H7 (cell line): ENCODE data around the gene JARID2. TPM values are rescaled to one million over a fixed set of nuclear protein-coding genes. Genes with fewer than 3 reads are reported as not detected.

Source experiments
- DNase-seq: peaks from one replicate; pipeline ENCODE4 v3.0.0; 2012
- H3K27me3 ChIP-seq: 2 replicates; pipeline ENCODE4 v1.6.0; 2011; ENCODE audit warnings: mild to moderate bottlenecking, low read length; ENCODE audit not compliant: control insufficient read depth, insufficient read depth
- H3K36me3 ChIP-seq: replicated peaks from 2 replicates; pipeline ENCODE4 v1.5.1; 2011; ENCODE audit warnings: low read length; ENCODE audit not compliant: control insufficient read depth, insufficient read depth
- H3K4me3 ChIP-seq: 2 replicates; pipeline ENCODE4 v1.5.1; 2011; ENCODE audit warnings: low read depth, mild to moderate bottlenecking, control low read depth, low read length, moderate library complexity; ENCODE audit not compliant: insufficient read depth
- total RNA-seq: library from RNA; depleted of rRNA; stranded (reverse); fragments of >200 nt; shearing (Covaris generic); gene quantifications from 2 replicates; pipeline ENCODE4 v1.2.3, GENCODE V29; 2014

The JARID2 gene
- total RNA-seq, 1 experiment from 2014 or later = 95.2 TPM

DNA sequence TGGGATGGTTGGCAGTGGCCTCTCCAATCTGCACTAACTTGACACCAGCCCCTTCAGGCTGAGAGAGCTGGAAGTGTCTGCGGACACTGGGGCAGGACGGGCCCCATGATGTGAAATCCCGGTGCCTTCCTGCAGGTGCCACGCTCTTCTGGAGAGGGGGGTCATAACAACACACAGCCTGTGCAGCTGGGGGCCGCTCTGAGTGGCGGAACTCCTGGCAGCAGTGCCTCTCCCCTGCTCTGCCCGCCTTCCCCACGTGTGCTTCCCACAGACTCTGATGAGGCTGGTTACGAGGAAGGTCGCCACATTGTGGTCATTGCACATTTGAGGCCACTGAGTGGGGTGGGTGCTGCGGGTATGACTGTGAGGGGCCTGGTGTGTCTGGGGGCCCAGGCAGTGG is 271.7 kb downstream of the JARID2 start:
- Histone ChIP-seq H3K36me3 (peaks cover 57% of the 10 kb centered on the region), H3K4me3 (no peak overlapping the region), H3K27me3 (no peaks in the 10 kb centered on the region)
- no peak for DNase-seq

DNA sequence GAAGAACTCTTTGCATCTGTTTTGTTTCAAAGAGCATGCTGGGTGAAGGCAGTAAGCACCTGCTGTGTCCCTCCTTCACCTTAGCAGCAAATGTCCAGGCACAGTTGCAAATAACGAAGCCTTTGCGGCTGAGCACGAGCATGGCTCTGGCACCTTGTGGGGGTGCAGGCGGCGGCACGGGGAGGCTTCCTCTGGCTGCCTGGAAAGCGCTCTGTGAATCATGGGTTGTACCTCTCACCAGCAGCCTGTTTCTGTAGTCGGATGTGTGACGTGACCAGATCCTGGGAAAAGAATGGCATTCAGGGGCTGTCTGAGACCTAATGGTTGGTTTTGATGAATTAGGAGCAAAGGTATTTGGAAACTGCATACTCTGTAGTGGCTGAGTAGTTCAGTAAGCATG is 272.2 kb downstream of the JARID2 start:
- no peaks in the 10 kb centered on the region for H3K27me3 ChIP-seq
- no peak for DNase-seq
- H3K4me3 ChIP-seq = no peak overlapping the region
- peaks cover 55% of the 10 kb centered on the region for H3K36me3 ChIP-seq

DNA sequence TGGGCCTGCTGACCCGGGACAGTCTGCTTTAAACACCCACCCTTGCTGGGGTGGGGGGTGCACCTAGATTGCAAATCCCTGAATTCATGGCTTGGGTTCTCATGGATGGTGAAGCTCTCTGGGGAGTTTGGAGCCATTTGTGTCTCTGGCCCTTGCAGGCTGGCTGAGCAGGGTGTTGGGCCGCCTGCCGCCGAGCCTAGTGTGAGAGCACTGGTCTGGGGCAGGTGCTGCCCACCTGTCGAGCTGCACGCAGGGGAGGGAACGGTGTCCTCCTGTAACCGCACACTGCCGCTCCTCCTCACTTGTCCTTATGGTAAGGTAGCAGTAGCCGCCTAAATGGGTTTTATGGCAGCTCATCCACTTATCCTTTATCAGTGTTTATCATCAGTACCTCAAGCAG is 273.0 kb downstream of the JARID2 start:
- Histone ChIP-seq H3K4me3 (no peak overlapping the region), H3K36me3 (peaks cover 47% of the 10 kb centered on the region), H3K27me3 (no peaks in the 10 kb centered on the region)
- no peak for DNase-seq

DNA sequence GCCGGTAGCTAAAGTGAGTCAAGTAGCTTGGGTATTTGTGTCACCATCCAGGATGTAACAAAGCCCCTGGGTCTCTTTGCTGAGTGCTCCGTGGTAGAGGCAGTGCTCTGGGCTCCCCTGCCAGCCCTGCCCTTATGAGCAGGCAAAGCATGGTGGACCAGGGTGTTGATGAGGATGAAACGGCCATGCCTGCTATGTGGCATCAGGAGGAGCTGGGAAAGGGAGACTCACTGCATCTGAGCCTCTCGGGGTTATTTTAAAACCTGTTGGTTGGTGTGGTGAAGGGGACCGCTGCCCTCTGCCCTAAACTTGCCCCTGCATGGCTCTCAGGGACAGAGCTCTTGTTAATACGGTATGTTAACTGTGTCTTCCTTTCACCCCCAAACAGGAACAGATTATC is 273.8 kb downstream of the JARID2 start:
- H3K36me3 ChIP-seq = peaks cover 42% of the 10 kb centered on the region
- H3K27me3 ChIP-seq = no peaks in the 10 kb centered on the region
- no peak overlapping the region for H3K4me3 ChIP-seq
- DNase-seq = no peak

DNA sequence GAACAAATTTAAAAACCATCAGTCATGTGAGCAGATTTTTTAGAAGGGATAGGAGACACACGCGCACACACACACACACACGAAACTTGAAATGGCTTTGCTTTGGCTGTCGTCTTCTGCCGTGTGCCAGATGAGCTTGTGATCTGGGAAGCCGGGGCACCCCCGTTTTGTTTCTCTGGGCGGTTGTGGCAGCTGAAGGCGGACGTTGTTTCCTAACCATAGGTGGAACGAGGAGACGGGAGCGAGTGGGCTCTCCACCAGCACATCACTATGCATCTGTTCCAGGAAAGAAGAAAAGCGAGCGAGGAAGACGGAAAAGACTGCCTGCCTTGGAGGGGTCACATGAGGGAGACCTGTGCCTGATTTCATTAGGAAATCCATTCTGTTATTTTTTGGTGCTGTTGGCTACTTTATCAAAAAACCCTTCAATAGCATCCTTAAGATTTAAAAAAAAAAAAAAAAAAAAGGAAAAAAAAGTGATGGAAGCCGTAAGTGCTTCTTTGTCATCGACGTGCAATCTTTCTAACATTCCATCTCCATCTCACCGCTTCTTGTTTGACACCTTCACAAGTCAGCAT is 274.8 kb downstream of the JARID2 start:
- no peak overlapping the region for H3K4me3 ChIP-seq
- DNase-seq = peak; percentile 34
- H3K27me3 ChIP-seq = no peaks in the 10 kb centered on the region
- peaks cover 39% of the 10 kb centered on the region for H3K36me3 ChIP-seq

DNA sequence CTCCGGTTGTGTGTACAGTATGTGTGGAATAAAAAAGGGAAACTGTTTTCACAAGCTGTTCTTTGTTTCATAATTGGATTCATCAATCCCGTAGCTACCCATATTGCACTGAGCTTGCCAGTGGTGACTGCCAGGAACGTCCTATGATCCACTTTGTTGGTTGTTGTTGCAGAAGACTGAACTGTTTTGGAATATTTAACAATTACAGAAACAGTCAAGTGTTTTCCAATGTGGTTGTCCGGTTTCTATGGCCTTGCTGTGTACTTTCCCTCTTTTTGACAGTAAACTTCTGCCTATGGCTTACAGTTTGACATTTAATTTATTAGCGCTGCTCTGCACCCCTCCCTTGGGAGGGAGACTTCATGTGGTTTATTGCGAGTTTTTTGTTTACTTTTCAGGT is 275.7 kb downstream of the JARID2 start:
- DNase-seq = peak; percentile 14

DNA sequence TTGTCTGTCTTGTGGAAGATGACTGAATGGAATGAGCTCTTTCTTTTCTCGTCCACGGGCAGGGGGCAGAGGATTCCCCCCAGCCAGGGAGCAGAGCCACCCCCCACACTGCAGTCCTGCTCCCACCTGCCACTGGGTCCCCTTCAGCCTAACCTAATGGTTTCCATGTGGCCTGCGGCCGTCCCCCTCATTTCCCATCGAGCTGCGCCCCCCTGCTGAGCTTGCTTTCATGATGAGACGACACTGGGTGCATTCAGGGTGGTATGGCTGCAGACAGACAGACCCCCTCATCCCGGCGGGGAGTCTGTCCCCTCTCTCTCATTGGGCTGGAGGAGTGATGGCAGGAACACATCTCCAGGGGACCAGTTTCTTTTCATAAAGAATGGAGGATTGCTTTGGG is 276.2 kb downstream of the JARID2 start:
- Histone ChIP-seq H3K4me3 (no peak overlapping the region), H3K36me3 (peaks cover 27% of the 10 kb centered on the region), H3K27me3 (no peaks in the 10 kb centered on the region)
- DNase-seq = peak; percentile 43

More for the DNA sequence above, 275.7 kb downstream of the JARID2 start:
- H3K36me3 ChIP-seq = peaks cover 32% of the 10 kb centered on the region
- no peaks in the 10 kb centered on the region for H3K27me3 ChIP-seq
- H3K4me3 ChIP-seq = no peak overlapping the region

DNA sequence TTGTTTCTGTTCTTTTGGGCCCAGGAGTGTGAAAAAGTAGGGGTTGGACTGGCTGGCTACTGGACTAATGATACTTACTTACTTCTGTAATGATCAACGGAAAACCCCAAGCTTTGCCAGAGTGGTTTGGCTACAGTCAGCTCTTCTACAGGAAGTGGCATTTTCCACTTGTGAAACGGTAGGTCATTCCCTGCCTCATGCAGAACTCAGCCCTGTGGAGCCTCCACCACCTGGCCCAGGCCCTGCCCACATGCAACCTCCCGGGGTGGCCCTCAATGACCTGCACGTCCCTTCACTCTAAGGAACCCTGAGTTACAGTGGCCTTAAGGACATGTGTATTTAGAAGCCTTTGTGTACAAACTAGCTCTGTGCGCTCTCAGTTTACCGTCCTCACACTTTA is 276.6 kb downstream of the JARID2 start:
- DNase-seq = peak; percentile 48
- H3K4me3 ChIP-seq = no peak overlapping the region
- H3K36me3 ChIP-seq = peaks cover 26% of the 10 kb centered on the region

DNA sequence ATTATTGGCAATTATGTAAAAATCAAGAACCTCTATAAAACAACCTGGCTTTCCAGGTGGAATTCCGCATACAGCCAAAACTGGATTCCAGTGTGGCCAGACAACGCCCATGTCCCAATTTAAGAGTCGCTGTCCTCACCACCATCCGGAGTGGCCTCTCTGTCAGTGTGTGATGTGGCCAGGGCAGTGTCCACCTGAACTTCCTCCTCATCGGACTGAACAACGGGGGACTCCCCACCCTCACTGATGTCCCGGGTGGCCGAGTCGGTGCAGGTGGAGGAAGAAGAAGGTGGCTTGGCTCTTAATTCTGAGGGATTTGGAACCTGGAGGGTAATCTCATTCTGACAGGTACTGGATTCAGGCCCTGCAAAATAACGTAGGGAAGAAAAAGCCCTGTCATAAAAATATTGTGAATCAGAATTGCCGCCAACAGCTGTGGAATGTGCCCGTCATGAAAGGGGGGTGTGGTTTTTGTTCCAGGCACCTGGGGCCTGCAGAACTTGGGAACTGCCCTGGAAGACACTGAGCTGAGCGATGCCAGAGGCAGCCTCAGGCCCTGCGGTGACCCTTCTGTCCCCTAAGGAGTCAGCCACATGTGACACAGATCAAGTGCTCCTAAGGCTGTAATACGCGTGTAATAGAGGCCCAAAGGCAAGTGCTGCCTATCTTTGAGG is 277.1 kb downstream of the JARID2 start:
- Histone ChIP-seq H3K27me3 (no peaks in the 10 kb centered on the region), H3K36me3 (peaks cover 23% of the 10 kb centered on the region), H3K4me3 (no peak overlapping the region)
- DNase-seq = peak; percentile 53

More for the DNA sequence above, 276.6 kb downstream of the JARID2 start:
- no peaks in the 10 kb centered on the region for H3K27me3 ChIP-seq

DNA sequence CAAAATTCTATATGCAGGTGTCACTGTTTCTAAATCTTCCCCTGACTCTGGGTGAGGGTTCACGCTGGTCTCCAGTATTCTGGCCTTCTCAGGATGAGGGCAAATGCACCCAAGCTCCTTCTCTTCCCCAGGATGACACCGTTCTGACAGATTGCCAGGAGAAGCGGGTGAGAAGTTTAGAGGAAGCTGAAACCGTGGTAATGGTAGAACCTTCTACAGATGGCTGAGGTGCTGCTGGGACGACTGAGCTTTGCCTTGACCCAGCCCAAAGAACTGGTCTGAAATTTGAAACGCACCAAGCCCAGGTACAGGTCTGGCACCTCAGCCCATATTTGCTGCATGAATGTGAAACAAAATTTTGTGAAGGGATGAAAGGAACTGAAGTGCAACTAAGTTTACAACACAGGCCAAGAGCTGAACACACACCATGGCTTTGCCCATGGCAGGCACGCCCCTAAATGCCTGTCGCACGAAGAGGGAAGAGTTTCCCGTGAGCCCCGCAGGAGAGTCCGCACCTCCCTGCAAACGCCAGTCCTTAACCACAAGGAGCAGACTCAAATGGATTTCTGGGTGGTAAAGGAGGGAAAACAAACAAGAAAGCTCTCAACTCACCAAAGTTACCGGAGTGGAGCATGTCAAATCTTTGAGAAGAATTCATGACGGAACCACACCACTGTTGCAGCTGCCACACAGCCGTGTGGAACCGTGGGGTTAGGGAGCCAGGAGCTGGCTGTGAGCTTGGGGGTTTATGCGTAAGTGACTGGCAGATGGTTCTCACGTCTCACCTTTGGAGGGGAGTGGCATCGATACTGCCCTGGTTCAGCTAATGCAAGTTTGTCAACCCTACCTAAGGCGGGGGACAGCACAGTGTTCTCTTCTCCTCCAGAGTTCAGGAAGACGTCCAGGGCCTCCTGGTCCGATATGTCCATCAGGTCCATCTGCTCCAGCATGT is 278.1 kb downstream of the JARID2 start:
- Histone ChIP-seq H3K27me3 (no peaks in the 10 kb centered on the region), H3K36me3 (peaks cover 20% of the 10 kb centered on the region), H3K4me3 (no peak overlapping the region)
- peak; percentile 40 for DNase-seq

DNA sequence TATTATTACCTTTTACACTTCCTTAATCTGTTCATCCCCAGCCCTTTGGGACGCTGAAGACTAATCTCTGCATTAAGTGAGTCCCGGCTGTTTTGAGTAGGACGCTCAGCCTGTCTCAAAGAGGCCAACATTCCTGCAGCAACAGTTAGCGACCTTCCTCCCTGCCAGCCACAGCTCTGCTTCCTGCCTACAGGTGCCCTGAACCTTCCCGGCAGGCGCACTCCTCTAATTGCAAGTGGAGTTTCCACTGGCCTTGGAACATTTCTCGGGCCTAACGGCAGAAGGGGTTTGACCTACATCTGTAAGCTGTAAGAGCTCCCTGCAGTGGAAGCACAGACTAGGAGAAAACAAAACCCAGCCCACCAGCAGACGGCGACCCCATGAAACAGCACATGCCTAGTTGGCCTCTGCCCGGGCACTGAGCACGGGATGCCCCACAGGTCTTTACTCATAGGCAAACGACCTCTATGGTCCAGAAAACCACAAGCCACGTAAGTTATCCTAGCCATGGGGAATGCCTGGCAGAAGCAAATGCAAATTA is 279.1 kb downstream of the JARID2 start:
- Histone ChIP-seq H3K27me3 (no peaks in the 10 kb centered on the region), H3K4me3 (no peak overlapping the region), H3K36me3 (peaks cover 11% of the 10 kb centered on the region)
- no peak for DNase-seq

DNA sequence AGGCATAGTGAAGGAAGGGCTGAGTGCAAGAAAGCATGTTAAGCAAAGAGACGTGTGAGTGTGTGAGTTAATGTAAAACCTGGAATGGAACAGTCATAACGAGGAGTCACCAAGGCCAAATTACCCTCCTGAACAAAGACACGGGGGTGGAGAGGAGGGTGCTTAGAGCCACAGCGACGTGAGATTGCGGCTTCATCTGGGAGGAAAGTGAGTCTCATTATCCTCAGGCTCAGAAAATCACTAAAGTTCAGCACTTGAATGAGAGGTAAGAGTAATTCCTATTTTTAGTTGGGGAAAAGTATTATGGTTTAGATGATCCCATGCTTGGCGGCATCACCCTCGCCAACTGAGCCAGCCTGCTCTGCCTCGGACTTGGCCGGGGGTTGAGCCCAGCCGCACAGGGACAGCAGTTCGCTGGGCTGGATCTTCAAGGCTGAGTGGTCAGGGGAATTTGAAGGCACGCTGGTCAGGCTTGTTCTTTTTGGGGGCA is 280.4 kb downstream of the JARID2 start:
- peak; percentile 42 for DNase-seq
- H3K4me3 ChIP-seq = no peak overlapping the region
- H3K27me3 ChIP-seq = no peaks in the 10 kb centered on the region
- H3K36me3 ChIP-seq = peaks cover 7% of the 10 kb centered on the region

DNA sequence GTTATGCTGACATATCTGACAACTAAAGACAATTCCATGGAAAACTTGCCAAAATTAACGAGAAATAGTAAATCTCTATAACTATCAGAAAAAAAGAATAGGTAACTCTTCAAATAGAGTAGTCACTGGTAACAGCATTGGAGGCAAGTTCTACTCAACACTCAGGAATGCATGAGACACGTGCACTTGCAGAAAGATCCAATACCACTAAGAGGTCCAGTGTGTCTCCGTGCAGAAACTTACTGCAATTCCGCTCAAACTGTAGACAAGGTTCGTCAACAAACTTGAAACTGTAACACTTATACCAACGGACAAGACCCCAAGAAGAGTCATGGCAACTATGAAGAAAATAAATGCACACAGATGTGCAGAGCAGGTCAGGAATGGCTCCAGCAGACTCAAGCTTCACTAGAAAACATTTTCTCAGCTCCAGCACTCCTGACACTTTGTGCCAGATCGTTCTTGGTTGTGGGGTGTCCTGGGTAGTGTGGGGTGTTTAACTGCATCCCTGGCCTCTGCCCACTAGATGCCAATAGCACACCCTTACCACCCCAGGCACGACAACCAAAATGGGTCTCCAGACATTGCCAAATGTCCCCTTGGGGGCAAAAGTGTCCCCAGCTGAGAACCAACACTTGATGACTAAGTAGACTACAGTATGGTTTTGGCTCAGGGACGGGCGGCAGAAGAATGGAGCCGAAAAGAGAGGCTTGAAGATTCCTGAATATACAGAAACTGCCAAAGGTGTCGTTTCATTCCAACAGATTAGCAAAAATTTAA is 282.2 kb downstream of the JARID2 start:
- Histone ChIP-seq H3K36me3 (0 out of 2 replicates have a peak, but pooled peaks cover 1% of the 10 kb centered on the region), H3K27me3 (no peaks in the 10 kb centered on the region), H3K4me3 (no peak overlapping the region)
- DNase-seq = no peak

DNA sequence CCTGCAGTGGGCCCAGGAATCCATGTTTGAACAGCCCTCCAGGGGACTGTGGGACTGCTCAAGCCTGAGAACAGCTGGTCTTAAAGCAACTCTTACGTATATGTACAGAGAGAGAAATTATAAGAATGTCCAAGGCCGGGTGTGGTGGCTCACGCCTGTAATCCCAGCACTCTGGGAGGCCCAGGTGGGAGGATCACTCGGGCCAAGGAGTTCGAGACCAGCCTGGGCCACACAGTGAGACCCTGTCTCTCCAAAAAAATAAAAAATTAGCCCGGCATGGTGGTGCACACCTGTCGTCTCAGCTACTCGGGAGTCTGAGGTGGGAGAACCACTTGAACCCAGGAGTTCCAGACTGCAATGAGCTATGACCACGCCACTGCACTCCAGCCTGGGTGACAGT is 283.0 kb downstream of the JARID2 start:
- Histone ChIP-seq H3K4me3 (no peak overlapping the region), H3K36me3 (0 out of 2 replicates have a peak, but pooled peaks cover 1% of the 10 kb centered on the region), H3K27me3 (no peaks in the 10 kb centered on the region)
- no peak for DNase-seq
